Adrenal gland (tissue), 12 donors: ENCODE measurements around the gene ST6GALNAC3. TPM values are rescaled to one million over a fixed set of nuclear protein-coding genes. Genes with fewer than 3 reads are reported as not detected.

Experiments
- DNase-seq, 7 donors: peaks; one replicate each; pipeline ENCODE4 v3.0.0-alpha.2; 2019 to 2020
- H3K27ac ChIP-seq, 5 donors: fragments of 200-600 bp; sonication (generic) in 4 of 5; 1 replicate in 3 of 5; 2 replicates in 2 of 5; pipeline versions ENCODE4 v1.5.1 to v1.8.0; 2016 to 2020; ENCODE audit warnings: mild to moderate bottlenecking in 1 of 5
- H3K27me3 ChIP-seq: fragments of 200-600 bp; 2 replicates; pipeline ENCODE4 v1.8.0; 2021
- H3K36me3 ChIP-seq, 2 donors: fragments of 200-600 bp; replicated peaks in 1 of 2; 1 replicate in 1 of 2; 2 replicates in 1 of 2; pipeline versions ENCODE4 v1.5.1 to v1.8.0; 2018 to 2022
- H3K4me1 ChIP-seq, 2 donors: fragments of 200-600 bp; replicated peaks in 1 of 2; 1 replicate in 1 of 2; 2 replicates in 1 of 2; pipeline versions ENCODE4 v1.5.1 to v1.8.0; 2018 to 2021
- H3K4me3 ChIP-seq, 4 donors: fragments of 200-600 bp; sonication (generic) in 3 of 4; one replicate each; pipeline ENCODE4 v1.5.1; 2016 to 2018
- H3K9me3 ChIP-seq, 3 donors: fragments of 200-600 bp; sonication (generic) in 1 of 3; replicated peaks in 1 of 3; 1 replicate in 2 of 3; 2 replicates in 1 of 3; pipeline versions ENCODE4 v1.5.1 to v1.8.0; 2016 to 2021
- POLR2A ChIP-seq, 2 donors: fragments of 450-650 bp; IDR thresholded peaks; one replicate each; pipeline ENCODE4 v1.6.1; 2017; ENCODE audit warnings: antibody characterized with exemption in 2 of 2, mild to moderate bottlenecking in 2 of 2, moderate library complexity in 1 of 2
- WGBS, 4 donors: extraction: QIAGEN DNeasy Blood & Tissue Kit in 2 of 4; methylation state at CpG; one replicate each; pipeline versions ENCODE4 v1.1.5 to v1.1.7; 2013 to 2017; 5-methylcytosine and 5-hydroxymethylcytosine counted together
- intact Hi-C, 2 donors: fragments of 100-400 bp; cut with DNase I; formaldehyde crosslinking; loops; one replicate each; pipeline versions ENCODE4 v1.14.1 to v1.15.0; 2022 to 2023
- polyA plus RNA-seq, 3 donors: library from polyadenylated mRNA; stranded (reverse); fragments of 200-250 nt in 2 of 3; fragments of 350-450 nt in 1 of 3; fragmentation: Illumina TruSeq in 1 of 3; extraction: RNeasy Lipid Tissue Mini Kit (QIAGEN cat#74804) in 1 of 3; gene quantifications; one replicate each; pipeline ENCODE4 v1.2.3, GENCODE V29; 2013 to 2014
- total RNA-seq, 9 donors: library from RNA; depleted of rRNA in 4 of 9; stranded (reverse); fragments of >200 nt in 4 of 9; fragments of 120-200 nt in 1 of 9; fragmentation: NEBNext Ultra II Directional in 1 of 9; extraction: Animal tissue kit (Norgen Biotek cat#: 25700) in 1 of 9; gene quantifications; one replicate each; pipeline versions ENCODE4 v1.1.0 to v1.2.4, GENCODE V29; 2013 to 2023
- TF ChIP-seq, protein P1 (sequence below), 6 experiments: fragments of 450-650 bp in 4 of 6; fragments of 200-600 bp in 2 of 6; sonication (generic) in 1 of 6; IDR thresholded peaks; 1 replicate in 5 of 6; 2 replicates in 1 of 6; pipeline versions ENCODE4 v1.5.1 to v1.8.0; 2016 to 2021; ENCODE audit warnings: antibody characterized with exemption in 6 of 6, mild to moderate bottlenecking in 2 of 6, moderate library complexity in 1 of 6
- donor health status: healthy with polysubstance abuse.
- donor health status: Bipolar disorder and iron deficiency.
- donor health status: DM: yes; HTN: yes; CAD: no.
- donor health status: DM: no; HTN: no; CAD: no.
- donor health status: DM: no; HTN: no; CAD: no.
- donor health status: DM: yes; HTN: yes; CAD: no.

ST6GALNAC3 gene
- total and polyA plus RNA-seq, 12 donors = 1.4 to 11.5 (median 5.9) TPM

DNA sequence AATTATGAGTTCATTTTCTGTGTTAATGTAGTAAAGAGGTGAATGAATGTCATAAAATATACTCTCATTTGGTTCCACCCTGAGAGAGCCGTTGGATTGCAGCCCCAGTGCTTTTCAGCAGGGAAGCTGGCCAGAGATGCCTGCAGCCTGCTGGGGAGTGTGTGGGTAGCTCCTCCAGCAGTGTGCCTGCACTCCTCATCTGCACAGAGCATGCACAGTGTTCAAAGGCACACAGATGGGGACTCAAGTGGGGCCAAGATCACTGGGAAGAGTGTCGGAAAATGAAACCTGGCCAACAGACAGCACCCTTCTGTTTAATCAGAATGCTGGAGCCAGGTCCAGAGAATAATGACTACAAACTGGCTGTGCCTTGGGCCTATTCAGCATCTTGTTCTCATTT lies 206.8 kb downstream of the ST6GALNAC3 start:
- intact Hi-C loops = no loop called here
- Histone ChIP-seq H3K4me3 (no peak overlapping the region), H3K36me3 (no peaks in the 10 kb centered on the region), H3K27me3 (no peaks in the 10 kb centered on the region), H3K9me3 (no peaks in the 10 kb centered on the region), H3K27ac (no peak overlapping the region), H3K4me1 (no peaks in the 10 kb centered on the region)
- TF ChIP-seq, protein P1, sequence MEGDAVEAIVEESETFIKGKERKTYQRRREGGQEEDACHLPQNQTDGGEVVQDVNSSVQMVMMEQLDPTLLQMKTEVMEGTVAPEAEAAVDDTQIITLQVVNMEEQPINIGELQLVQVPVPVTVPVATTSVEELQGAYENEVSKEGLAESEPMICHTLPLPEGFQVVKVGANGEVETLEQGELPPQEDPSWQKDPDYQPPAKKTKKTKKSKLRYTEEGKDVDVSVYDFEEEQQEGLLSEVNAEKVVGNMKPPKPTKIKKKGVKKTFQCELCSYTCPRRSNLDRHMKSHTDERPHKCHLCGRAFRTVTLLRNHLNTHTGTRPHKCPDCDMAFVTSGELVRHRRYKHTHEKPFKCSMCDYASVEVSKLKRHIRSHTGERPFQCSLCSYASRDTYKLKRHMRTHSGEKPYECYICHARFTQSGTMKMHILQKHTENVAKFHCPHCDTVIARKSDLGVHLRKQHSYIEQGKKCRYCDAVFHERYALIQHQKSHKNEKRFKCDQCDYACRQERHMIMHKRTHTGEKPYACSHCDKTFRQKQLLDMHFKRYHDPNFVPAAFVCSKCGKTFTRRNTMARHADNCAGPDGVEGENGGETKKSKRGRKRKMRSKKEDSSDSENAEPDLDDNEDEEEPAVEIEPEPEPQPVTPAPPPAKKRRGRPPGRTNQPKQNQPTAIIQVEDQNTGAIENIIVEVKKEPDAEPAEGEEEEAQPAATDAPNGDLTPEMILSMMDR (IDR thresholded peaks at IDR 0.05) = no peak
- TF ChIP-seq POLR2A (IDR thresholded peaks at IDR 0.05) = no peak
- no peak for DNase-seq
- 56 to 78% (median 73%) methylated on average over 2 of the region's 2 CpGs for WGBS, 4 donors

DNA sequence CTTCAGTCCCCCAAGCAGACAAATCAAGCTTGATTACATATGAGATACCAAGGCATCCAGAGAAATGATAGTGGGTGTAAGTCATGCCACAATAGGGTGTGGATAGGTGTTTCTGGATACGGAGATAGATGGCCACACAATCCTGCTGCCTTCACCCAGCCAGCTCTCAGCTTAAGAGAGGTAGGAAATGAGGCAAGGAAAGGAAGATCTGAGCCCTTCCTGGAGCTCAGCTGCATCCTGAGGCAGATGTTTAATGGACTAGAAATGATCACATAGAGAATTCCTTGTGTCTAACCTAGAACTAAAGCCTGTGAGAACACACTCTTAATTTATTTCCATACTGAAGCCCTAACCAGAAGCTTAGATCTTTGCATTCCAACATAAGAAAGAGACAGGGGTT lies 210.3 kb downstream of the ST6GALNAC3 start:
- Histone ChIP-seq H3K27me3 (no peaks in the 10 kb centered on the region), H3K9me3 (no peaks in the 10 kb centered on the region), H3K27ac (no peak overlapping the region), H3K4me3 (no peak overlapping the region), H3K4me1 (no peaks in the 10 kb centered on the region), H3K36me3 (no peaks in the 10 kb centered on the region)
- WGBS, 4 donors = 73 to 78% (median 76%) methylated on average over 1 of the region's 1 CpG
- TF ChIP-seq, protein P1 (IDR thresholded peaks at IDR 0.05) = no peak
- TF ChIP-seq POLR2A (IDR thresholded peaks at IDR 0.05) = no peak
- intact Hi-C loops = no loop called here
- DNase-seq = no peak

DNA sequence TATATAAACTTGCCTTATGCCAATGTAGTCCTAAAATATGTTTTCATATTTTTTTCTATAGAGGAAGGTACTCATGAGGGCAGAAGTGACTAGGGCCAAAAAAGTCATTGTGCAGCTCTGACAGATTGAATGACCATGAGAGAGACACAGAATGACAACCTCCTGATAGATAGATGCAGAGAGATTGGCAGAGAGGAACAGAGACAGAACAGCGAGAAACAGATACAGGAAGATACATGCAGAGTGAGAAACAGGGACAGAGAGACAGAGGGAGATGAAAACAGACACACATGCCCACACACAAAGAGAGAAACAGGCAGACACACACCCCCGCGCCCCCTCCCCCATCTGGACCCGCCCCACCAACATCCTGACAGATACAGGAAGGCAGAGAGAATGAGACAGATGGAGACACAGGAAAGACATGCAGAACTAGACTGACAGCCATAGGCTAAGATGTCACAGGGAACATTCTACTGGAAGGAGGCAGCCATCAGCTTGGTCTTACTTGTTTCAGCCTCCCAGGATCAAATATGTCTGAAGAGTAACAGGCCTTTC lies 211.1 kb downstream of the ST6GALNAC3 start:
- 67 to 74% (median 67%) methylated on average over 4 of the region's 4 CpGs for WGBS, 4 donors
- Histone ChIP-seq H3K9me3 (no peaks in the 10 kb centered on the region), H3K4me3 (no peak overlapping the region), H3K27me3 (no peaks in the 10 kb centered on the region), H3K4me1 (no peaks in the 10 kb centered on the region), H3K27ac (no peak overlapping the region), H3K36me3 (no peaks in the 10 kb centered on the region)
- no peak for DNase-seq
- TF ChIP-seq, protein P1 (IDR thresholded peaks at IDR 0.05) = no peak
- TF ChIP-seq POLR2A (IDR thresholded peaks at IDR 0.05) = no peak
- intact Hi-C loops = no loop called here

DNA sequence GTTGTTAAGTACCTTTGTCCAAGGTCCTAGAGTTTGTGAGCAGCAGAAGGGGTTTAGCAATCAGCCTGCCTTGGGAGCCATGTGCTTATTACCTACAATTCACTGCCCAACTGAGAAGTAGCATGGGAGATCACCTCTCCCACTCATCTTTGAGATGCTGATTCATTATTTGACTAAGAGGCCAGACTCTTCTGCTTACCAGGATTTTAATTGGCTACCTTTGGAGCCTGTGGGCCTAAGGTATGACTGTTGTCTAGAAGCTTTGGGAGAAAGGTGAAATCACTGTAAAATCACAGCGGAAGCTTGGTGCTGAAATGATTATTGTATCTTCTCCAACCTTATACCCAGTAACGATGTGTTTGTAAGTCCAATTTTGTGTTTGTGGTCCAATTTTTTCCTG lies 213.4 kb downstream of the ST6GALNAC3 start:
- 85 to 94% (median 90%) methylated on average over 2 of the region's 2 CpGs for WGBS, 4 donors
- Histone ChIP-seq H3K4me3 (no peak overlapping the region), H3K27ac (no peak overlapping the region), H3K9me3 (no peaks in the 10 kb centered on the region), H3K27me3 (no peaks in the 10 kb centered on the region), H3K36me3 (no peaks in the 10 kb centered on the region), H3K4me1 (no peaks in the 10 kb centered on the region)
- TF ChIP-seq, protein P1 (IDR thresholded peaks at IDR 0.05) = no peak
- no peak for TF ChIP-seq POLR2A (IDR thresholded peaks at IDR 0.05)
- intact Hi-C loops = no loop called here
- DNase-seq = no peak
